ENCODE measurements around the gene SLC25A26.

Gene SLC25A26

GRCh38 chr3:66203275-66203674, 17.5 kb upstream of the SLC25A26 start:
- H3K27ac ChIP-seq, result no peak overlapping the region
- TF ChIP-seq CTCF (conservative IDR thresholded peaks at IDR 0.05) (no peak), ZFX (IDR thresholded peaks at IDR 0.05) (no peak)

GRCh38 chr3:66206806-66207205, 14.0 kb upstream of the SLC25A26 start:
- H3K27ac ChIP-seq, result no peak overlapping the region
- TF ChIP-seq CTCF (conservative IDR thresholded peaks at IDR 0.05) (no peak), ZFX (IDR thresholded peaks at IDR 0.05) (no peak)

- H3K27ac ChIP-seq, result no peak overlapping the region
- TF ChIP-seq CTCF (conservative IDR thresholded peaks at IDR 0.05) (no peak), ZFX (IDR thresholded peaks at IDR 0.05) (no peak)
These were observed 12.6 kb upstream of the SLC25A26 start for GRCh38 chr3:66208189-66208588.

- no peak overlapping the region for H3K27ac ChIP-seq
- TF ChIP-seq ZFX (IDR thresholded peaks at IDR 0.05) (no peak), CTCF (conservative IDR thresholded peaks at IDR 0.05) (no peak)
These were observed 10.0 kb upstream of the SLC25A26 start for GRCh38 chr3:66210687-66211295.

GRCh38 chr3:66211779-66212178, 9.0 kb upstream of the SLC25A26 start:
- TF ChIP-seq CTCF (conservative IDR thresholded peaks at IDR 0.05) (no peak), ZFX (IDR thresholded peaks at IDR 0.05) (no peak)
- no peak overlapping the region for H3K27ac ChIP-seq

GRCh38 chr3:66215106-66215505, 5.7 kb upstream of the SLC25A26 start:
- H3K27ac ChIP-seq, result no peak overlapping the region
- TF ChIP-seq CTCF (conservative IDR thresholded peaks at IDR 0.05) (no peak), ZFX (IDR thresholded peaks at IDR 0.05) (no peak)

- TF ChIP-seq ZFX (IDR thresholded peaks at IDR 0.05) (no peak), CTCF (conservative IDR thresholded peaks at IDR 0.05) (no peak)
- H3K27ac ChIP-seq, result no peak overlapping the region
These were observed 735 bp upstream of the SLC25A26 start for GRCh38 chr3:66220066-66220465.

Measured in C4-2B (cell line).